GM21526 (cell line): ENCODE data around the gene G6PD.

Experiments
- ATAC-seq: cut with Tn5 transposase; IDR thresholded peaks from one replicate; pipeline ENCODE4 v1.9.1; 2021; ENCODE audit warnings: moderate library complexity; ENCODE audit not compliant: unreplicated experiment, low FRiP score

G6PD gene

DNA sequence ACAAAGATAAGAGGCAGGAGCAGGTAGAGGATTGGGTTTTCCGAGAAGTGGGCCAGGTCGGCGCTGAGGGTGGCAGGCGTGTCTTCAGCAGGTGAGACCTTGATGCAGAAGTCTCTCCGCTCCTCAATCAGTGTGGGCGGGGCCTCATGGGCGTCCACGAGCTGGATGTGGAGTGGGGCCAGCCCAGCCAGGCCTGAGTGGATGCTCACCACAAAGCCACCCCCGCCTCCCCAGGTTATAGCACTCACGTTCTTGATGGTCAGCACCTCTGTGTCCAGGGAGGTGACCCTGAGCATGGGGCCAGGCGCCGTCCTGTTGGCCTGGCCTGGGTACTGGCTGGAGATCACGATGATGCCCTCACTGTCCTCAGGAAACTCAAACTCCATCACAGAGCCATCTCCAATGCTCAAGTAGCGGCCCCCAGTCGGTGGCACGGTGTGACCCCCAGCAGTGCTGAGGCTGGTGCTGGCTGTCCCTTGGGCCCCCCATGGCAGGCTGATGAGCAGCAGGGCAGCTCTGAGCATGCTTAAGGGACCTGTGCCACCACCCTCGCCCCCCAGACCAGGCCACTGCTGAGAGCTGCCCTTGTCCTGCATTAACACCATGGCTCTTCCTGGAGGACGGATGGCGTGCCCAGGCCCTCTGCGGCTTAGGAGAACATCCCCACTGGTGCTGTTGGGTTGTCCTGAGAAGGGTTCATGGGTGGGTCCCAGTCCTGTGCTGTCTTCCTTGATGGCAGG, 58.1 kb downstream of the G6PD start:
- ATAC-seq = no peak

DNA sequence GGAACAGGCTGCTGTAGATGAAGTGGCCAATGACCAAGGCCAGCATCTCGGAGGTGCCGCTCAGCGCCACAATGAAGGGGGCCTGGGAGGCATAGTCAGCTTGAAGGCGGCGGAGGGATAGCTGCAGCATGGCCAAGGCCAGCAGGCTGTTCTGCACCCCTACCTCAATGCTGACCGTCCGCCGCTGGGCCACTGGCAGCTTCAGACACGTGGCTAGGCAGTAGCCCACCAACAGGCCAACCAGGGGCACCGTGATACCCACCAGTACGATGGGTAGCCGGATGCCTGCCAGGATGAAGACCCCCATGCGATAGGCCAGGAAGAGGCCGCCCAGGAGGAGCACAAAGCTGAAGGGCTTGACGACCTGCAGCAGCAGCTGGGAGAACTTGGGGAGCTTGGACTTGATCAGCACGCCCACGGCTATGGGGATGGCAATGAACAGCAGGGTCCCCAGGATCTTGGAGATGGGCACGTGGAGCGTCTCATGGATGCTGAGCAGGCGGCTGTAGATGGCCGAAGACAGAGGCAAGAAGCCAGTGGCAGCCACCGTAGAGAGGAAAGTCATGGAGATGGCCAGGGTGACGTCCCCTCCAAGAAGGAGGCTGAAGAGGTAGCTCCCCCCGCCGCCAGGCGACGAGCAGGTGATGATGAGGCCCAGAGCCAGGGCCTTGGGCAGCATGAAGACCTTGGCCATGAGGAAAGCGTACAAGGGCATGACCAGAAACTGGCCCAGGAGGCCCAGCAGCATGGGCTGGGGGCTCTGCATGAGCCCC, 58.9 kb downstream of the G6PD start:
- no peak for ATAC-seq

DNA sequence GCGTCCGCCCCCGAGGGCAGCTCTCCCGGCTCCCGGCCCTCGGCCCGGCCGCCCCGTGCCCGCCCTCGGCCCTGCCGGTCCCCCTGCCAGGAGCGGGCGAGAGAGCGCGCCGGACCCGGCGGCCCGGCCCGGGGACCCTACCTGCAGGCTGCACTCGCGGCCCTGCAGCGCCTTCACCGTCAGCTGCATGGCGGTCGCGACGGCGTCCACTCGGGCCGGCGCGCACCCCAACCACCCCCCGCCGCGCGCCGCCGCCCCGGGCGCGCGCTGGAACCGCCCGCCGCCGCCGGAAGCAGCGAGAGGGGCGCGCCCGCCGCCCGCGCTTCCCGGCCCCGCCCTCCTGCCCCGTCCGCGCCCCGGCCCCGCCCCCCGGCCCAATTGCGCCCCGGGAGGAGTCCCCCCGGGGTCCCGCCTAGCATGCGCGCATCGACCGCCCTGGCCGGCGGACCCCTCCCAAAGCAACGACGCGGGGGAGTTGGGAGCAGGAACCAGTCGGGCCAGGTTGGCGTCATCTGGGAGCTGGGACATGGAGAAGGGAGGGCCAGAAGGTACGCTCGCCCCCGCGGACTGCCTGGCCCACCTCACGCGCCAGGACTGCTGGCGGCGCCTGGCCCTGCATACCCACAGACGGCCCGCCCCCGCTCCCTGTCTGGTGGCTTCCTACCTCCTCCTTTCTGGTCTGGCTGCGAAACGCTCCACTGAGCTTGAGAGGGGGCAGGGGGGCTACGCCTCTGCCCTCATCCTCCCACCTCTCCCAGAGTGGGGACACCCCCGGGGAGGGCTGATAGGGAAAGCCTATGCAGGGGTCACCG, 60.0 kb downstream of the G6PD start, which contains the start of gene UBL4A:
TSS of gene UBL4A (minus strand) at position 220 of the 812 bp plus-strand sequence. CDS start at position 189, 31 bp downstream.
- no peak for ATAC-seq

DNA sequence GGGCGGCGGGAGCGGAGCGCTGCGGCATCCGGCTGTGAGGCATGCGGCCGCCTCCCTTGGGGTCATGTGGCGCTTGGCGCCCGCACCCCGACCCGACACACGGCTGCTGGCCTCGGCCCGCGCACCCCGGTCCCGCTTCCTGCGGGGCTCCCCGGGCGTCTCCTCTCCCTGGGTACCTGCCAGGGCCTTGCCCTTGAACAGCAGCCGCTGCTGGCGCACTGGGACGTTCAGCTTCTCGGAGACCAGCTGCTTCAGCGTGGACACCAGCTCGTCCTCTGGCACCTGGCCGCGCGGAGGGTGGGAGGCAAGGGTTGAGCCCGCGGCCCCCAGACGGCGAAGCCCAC, 60.6 kb downstream of the G6PD start:
- no peak for ATAC-seq

DNA sequence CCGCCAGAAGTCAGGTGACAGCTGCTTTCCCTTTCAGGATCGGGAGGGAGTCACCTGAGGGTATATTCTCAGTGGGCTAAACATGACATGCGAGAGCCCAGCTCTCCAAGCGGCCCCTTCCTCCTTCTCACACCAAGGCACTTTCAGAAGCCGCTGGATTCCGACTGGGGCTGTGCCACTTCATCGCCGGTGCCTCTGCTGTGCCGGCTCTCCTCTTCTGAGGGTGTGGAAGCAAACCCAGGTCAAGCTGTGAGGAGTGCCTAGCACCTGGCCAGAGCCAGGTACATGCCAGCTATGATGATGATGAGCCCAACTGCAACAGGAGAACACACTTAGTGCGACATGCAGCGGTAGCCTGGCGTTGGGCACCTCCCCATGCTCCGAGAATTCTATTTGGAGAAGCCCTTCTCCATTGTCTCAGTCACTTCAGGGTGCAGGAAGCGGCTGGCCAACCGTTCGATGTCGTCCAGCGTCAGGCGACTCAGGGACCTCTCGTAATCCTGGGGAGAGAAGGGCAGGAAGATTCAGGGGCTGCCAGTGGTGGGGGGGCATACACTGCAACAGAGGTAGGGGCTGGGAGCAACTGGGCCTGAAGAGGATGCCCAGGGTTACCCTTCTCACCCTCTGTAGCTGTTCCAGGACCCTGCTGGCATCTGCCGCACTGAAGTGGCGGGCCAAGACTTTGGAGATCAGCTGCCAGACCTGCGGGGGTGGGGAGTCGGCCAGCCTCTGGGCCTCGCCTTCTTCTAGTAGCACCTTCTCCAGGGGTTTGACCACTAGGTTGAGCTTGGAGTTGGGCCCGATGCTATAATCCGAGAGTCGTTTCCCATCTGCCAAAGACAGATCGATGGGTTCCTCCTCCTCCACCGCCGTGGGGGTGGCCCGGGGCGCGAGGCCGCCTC, 61.2 kb downstream of the G6PD start:
- ATAC-seq = no peak

DNA sequence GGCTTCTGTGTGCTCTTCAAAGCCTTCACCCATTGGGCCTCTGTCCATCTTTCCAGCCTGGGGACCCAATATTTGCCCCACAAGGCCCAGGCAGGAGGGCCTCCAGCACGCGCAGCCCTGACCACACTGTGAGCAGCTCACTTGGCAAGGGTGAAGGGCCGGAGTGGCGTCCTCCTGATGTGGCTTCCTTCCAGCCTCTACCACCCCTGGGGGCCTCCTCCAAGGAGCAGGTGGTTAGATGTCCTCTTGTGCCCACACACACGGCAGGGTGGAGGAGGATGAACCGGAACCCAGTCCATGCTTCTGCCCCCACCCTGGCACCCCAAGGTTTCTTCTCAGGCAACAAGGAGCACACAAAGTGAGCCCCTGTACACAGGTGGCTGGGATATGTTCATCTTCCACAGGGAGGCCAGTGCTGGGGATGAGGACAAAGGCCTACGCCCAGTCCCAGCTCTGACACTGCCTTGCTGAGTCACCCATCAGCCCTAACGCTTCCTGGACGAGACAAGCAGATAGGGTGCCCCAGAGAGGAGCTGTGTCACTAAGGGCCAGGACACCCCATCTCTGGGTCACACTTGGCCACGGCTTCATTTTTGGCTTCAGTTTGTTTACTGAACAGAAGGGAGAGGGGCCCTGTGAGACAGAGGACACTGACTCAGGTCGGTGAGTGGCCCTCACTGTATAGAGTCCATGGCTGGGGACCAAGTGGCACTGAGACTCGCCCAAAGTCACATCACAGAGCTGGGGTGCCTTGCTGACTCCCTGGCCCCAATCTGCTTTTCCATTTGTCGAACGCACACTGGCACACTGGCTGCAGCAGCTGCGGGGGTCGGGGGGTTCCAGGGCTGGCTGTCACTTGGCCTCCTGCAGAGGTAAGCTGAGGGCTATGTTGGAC, 62.1 kb downstream of the G6PD start:
- no peak for ATAC-seq

DNA sequence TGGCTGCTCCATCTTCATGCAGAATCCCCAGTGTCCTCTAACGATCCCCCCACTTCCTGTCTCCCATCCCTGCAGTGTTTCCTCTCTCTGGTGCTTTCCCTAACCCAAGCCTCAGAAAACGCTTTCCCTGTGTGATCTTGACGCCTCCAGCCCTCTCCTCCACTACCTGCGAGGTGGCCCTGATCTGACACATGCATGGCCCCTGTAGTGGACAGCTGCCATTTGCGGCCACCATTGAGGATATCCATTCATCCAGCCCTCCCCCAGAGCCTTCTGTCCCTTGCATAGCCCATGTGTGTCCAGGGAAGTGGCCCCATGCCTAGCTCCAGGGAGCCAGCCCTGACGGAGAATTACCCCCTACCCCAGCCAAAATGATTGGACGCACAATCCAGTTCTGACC, 63.3 kb downstream of the G6PD start:
- ATAC-seq = no peak

DNA sequence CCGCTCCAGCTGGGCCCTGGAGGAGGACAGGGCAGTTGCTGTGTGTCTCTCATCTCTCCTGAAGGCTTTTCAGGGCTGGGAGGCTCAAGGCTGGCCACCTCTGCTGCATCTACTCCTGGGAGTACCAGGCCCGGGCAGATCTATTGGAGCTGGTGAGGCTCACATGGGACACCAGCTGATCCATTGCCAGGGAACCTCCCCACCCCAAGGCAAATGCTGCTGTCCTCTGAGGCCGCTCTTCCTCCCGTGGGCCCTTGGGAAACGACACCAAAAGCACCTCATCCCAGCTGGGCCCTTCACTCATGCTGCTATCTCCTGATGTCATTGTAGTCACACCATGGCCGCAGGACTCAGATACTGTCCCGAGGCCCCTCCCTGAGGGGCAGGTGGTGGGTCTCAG, 63.9 kb downstream of the G6PD start:
- ATAC-seq = no peak

DNA sequence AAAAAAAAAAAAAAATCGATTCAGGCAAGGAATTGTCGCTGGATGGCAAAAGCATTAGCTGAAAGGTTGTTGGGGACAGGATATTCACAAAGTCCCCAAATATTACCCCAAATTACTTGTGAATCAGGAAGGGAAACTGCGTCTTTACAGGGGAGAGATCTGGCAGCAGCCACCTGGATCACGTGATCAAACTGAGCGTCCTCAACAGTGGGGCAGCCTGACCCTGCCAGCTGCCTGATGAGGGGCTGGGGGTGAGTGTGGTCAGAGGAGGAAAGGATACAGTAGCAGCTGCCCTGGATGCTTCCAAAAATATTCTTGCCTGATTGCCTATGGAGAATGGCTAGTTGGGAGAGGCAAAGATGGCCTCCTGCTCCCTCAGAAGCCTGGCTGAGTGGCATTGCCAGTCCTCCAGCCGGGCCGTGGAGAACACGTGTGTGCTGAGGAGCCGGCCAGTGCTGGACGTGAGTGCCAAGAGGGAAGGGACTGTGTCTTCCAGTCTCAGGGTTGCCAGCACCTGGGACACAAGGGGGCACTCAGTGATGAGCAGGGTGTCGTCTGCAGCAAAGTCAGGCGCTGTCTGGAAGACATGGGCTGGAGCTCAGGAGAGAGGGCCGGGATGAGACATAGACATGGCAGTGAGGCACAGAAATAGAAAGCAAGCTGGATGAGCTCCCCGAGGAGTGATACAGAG, 64.6 kb downstream of the G6PD start:
- no peak for ATAC-seq
